Fibroblast of the conjunctiva (primary cell): Measurements from ENCODE around the gene ME3.

Experiments used
- DNase-seq: peaks from one replicate; pipeline ENCODE4 v3.0.0-alpha.2; 2010; ENCODE audit warnings: low read depth

The ME3 gene

GRCh38 chr11:86487671-86488070, 184.7 kb downstream of the ME3 start:
- DNase-seq, result no peak

GRCh38 chr11:86486261-86487030, 186.0 kb downstream of the ME3 start:
- DNase-seq, result no peak

DNA sequence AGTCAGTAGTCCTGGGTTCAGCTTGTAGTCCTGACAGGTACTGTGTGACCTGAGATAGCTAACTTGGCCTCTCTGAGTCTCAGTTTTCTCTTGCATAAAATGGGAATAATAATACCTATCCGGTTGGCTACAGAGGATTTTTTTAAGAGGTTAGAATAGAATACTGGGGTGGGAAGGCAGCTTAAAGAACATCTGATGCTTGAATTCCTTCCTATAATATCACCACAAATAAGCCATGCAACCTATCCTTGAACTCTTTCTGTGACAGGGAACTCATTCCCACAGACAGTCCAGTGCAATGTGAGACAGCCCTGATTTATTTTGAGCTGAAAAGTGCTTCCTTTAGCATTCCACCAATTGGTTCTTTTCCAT, 187.6 kb downstream of the ME3 start:
- no peak for DNase-seq

DNA sequence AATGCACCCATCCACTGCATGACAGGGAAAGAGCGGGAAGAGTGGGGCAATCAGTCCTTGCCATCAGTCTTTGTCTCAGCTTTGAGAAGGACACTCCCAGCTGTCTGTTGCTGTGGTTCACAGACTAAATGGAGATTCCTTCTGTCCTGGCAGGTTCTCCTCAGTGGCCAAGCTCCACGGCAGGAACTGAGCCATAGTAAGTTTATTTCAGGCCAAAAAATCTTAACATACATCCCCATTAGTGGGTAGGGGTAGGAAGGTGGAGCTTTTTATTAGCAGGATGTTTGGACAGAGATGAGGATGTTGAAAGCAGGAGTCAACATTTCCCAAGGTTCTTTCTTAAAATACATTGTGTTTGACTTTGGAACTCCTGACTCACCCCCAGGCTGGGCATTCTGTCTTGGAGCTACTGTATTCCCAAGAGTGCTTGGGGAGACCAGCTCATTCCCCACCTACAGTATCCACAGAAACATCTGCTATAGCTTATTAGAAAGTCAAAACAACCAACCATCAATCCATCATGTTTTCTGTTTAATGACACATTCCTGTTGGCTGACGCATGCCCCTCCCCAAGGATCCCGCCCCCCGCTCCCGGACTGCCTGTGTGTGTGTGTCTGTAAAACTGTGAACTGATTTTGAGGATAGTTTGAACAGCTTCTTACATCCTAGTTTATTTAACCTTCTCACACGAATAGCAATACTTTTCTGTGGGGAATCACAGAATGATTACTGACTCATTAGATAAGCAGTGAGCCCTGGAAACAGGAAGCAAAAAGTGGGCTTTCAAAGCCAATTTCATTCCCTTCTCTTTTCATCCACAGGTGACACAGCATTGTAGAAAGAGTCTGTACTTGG, 188.2 kb downstream of the ME3 start:
- peak; percentile 95 for DNase-seq

- DNase-seq, result no peak
These were observed 188.8 kb downstream of the ME3 start for GRCh38 chr11:86483610-86483939.

GRCh38 chr11:86482692-86483091, 189.7 kb downstream of the ME3 start:
- DNase-seq, result no peak

GRCh38 chr11:86481399-86481798, 191.0 kb downstream of the ME3 start:
- no peak for DNase-seq

DNA sequence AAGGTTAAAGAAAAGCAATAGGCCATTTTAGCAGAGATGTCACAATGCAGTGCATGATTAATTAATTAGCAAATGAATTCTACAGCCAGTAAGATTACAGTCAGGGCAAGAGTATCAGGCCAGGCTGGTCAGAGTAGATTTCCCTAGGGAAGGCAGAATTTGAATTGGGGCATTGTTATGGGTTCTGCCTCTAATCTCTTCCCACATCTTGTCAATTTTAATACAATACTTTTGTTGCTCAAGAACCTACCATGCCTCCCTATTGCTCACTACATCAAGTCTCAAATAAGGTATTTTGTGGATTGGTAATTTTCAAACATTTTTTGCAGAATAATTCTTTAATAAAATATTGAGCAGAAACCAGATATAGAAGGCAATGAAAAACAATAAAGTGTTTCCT, 194.1 kb downstream of the ME3 start:
- DNase-seq, result no peak

DNA sequence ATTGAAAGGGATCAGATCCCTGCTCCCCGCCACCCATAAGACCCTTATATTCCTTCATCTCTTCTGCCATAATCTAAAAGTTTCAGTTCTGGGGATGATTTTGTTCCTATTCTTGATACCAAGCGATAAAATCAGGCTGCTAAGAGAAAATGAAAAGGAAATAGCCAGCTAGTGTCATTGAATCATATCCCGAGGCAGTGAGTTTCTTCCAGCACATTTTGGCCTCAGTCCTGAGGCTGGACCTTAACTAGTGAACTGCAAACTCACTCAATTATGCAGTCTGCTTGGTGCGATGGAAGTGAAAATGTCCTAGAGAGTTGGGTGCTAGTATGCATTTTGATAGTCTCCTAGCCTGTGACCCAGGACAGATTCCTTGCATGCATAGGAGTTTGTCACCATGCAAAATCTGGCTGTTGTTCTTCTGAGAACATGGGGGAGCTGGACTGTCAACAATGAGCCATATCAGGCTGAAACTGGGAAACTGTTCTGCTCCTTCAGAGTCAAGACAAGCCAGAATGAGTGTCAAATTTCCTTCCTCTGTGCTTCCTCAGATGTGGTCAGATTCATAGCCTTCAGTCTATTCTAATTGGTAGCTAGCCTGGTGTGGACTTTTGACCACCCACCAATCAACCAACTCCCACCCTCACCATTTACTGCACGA, 194.8 kb downstream of the ME3 start:
- DNase-seq, result no peak

- no peak for DNase-seq
These were observed 196.1 kb downstream of the ME3 start for GRCh38 chr11:86476109-86476861.

DNA sequence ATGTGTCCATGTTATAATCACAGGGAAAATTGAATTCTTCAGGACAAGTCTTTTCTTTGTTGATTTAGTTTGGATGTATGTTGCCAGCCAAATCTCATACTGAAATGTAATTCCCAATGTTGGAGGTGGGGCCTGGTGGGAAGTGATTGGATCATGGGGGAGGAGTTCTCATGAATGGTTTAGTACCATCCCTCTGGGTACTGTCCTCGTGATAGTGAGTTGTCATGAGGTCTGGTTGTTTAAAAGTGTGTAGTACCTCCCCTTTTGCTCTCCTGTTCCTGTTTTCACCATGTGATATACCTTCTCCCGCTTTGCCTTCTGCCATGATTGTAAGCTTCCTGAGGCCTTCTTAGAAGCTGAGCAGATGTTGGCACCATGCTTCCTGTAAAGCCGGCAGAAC, 197.4 kb downstream of the ME3 start:
- no peak for DNase-seq

DNA sequence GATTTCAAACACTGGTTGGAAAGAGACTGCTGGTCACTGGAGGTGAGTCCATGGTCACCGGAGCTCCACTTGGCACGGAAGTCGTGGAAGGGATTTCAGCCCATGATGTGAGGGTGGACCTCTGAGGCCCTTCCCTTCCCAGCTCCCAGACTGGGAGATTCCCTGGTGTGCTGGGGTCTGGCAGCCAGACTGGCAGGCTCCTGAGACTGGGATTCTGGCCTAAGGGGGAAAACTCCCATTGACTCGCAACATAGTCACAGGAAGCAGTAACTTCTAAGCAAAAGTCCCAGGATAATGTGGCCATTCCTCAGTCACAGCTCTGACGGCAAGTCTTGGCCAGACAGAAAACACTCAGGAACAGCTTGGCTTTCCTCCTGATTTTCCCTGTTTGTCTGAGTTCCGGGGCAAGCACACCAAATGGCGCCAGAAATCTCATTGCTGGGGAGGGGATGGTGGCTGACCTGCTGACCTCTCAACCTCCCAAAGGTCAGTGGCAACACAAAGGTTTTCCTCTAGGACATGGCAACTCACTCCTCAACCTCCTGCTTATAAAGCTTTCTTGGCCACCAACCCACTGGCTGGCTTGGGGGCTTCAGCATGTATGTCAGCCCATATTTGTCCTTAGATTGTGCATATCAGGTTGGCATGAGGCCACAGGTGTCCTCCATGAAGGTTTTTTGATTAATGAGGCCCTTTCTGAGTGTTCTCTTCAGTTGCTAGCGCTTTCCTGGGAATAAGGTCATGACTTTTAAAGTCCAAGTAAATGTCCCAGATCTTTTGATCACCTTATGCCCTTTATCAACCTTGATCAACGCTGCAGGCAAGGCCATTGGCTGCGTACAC, 198.2 kb downstream of the ME3 start:
- DNase-seq, result no peak

DNA sequence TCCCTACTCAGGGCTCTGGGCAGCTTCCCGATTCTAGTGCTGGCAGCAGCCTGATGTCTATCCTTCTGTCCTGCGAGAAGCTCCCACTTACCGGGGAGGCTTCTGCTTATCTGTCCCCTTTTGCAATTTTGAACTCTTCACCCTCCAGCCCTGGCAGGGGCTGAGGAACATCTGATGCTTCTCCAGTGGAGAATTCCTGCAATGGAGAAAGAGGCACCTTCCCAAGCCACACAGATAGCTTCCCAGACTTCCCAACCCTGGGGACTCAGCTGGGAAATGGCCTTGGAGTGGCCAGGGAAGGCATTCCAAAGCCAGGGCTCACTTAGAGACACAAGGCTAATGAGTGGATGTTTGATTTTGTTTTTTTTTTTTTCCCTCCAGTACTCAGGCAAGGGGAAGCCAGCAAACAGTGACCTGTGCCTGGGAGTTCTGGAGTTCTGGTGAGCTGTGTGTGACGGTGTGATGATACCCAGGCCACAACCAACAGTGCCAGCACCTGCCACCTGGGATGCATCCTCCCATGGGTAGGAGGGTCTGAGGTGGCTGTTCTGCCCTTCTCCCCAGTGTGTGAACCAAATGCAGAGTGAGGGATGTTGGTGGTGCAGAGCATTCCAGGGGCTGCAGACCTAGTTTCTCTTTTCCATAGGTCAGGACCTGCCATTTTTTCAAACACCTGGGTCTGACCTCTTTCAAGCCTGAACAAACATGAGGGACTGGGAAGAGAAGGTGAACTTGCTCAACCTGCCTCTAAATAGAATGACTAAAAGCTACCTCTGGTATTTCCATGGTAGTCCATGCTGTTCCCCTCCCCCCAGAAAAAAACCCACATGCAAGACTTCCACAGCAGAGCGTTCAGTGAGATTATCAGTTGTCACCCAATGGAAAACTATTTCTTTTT, 202.7 kb downstream of the ME3 start:
- no peak for DNase-seq

- no peak for DNase-seq
These were observed 204.2 kb downstream of the ME3 start for GRCh38 chr11:86468169-86468568.

GRCh38 chr11:86464509-86465221, 207.8 kb downstream of the ME3 start:
- no peak for DNase-seq

DNA sequence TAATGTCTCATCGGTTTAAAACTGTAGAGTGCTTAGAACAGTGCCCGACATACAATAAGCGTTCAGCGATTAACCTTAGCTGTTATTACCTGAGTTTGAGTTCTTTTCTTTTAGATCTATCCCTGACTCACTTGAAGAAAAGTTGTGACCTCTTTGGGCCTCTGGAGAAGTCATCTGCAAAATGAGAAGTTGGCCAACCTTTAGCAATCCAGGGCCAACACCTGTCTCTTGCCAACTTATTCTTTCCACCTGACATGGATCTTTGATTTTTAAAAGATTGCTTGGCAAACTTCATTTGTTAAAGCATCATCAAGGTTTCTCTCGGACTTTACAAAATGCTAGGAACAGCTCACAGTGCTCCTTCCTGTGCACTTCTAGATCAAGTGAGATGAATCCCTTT, 208.5 kb downstream of the ME3 start:
- no peak for DNase-seq

- DNase-seq, result no peak
These were observed 209.3 kb downstream of the ME3 start for GRCh38 chr11:86463120-86463519.

GRCh38 chr11:86461892-86462291, 210.5 kb downstream of the ME3 start:
- DNase-seq, result no peak

GRCh38 chr11:86460461-86461385, 211.7 kb downstream of the ME3 start:
- DNase-seq, result no peak
